Measurements from ENCODE around the gene MUSK. TPM values are rescaled to one million over a fixed set of nuclear protein-coding genes. Genes with fewer than 3 reads are reported as not detected.

Gene MUSK
- total RNA-seq, 1 donor from 2014 or later = 0.24 TPM

DNA sequence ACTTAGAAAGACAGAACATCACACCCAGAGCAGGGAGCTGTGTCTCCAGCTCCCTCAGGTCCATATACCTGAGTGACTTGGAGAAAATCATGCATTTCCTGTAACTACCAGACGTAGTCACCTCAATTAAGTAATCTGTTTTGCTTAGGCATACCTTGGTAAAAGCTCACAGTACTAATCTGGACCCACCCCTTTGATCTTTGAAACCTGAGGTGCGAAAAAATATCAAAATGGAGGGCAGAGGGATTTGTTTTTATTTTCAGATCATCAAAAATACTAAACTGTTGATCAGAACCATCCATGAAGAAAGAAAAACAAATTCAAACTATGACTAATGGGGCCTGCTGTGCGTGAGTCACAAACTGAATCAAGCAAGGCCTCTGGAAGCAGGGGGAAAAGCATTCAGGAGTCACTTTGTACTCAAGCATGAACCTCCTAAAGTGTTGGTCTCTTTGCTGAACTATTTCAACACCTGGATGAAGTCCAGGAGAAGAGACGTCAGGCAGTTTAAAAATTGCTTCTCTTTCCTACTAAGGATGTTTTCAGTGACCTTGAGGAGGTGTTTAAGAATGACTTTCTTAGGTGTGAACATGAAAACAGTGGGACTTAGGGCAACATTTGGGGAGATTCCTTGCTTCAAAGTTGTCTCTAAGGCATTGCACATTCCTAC lies 76.3 kb downstream of the MUSK start:
- Mint-ChIP-seq H3K27me3 (ENCODE audit: insufficient read depth, low read depth) (peaks cover 2% of the 10 kb centered on the region), H3K4me3 (no peak overlapping the region), H3K36me3 (no peaks in the 10 kb centered on the region), H3K9me3 (peaks cover 4% of the 10 kb centered on the region), H3K27ac (no peak overlapping the region), H3K4me1 (peaks cover 28% of the 10 kb centered on the region)
- Histone ChIP-seq H3K4me1 (peaks cover 12% of the 10 kb centered on the region), H3K27me3 (no peaks in the 10 kb centered on the region), H4K20me1 (ENCODE audit: low read depth) (no peaks in the 10 kb centered on the region), H3F3A (ENCODE audit: low read depth) (no peaks in the 10 kb centered on the region), H3K9ac (no peak overlapping the region), H3K4me2 (no peak overlapping the region), H3K9me3 (ENCODE audit: low read depth) (no peaks in the 10 kb centered on the region), H3K4me3 (no peak overlapping the region), H3K27ac (no peak overlapping the region), H2AFZ (replicated peaks) (no peak overlapping the region), H3K36me3 (no peaks in the 10 kb centered on the region), H3K79me2 (ENCODE audit: low read depth) (no peaks in the 10 kb centered on the region)
- DNase-seq (ENCODE audit: low spot score) = no peak
- TF ChIP-seq EZH2phosphoT487 (IDR thresholded peaks at IDR 0.05) (no peak), EZH2 (IDR thresholded peaks at IDR 0.05) (no peak)
- TF ChIP-seq, protein P1, sequence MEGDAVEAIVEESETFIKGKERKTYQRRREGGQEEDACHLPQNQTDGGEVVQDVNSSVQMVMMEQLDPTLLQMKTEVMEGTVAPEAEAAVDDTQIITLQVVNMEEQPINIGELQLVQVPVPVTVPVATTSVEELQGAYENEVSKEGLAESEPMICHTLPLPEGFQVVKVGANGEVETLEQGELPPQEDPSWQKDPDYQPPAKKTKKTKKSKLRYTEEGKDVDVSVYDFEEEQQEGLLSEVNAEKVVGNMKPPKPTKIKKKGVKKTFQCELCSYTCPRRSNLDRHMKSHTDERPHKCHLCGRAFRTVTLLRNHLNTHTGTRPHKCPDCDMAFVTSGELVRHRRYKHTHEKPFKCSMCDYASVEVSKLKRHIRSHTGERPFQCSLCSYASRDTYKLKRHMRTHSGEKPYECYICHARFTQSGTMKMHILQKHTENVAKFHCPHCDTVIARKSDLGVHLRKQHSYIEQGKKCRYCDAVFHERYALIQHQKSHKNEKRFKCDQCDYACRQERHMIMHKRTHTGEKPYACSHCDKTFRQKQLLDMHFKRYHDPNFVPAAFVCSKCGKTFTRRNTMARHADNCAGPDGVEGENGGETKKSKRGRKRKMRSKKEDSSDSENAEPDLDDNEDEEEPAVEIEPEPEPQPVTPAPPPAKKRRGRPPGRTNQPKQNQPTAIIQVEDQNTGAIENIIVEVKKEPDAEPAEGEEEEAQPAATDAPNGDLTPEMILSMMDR (IDR thresholded peaks at IDR 0.05) = no peak

DNA sequence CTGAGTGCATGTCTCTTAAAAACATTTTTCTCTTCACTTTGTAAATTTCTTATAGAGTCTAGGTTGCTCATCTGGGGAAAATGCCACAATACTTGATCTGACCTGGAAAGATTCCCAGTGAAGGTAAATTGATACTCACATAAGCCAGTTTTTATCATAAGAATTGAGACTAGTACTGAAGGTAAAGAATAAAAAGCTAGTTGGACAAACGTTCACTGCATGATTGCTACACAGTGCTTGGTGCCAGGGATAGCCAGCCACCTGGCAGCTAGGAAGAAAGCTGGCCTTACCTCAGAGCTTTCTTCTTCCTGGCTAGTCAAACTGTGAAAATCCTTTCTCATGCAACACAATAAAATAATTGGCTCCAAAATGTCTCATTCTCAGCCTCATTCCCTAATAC lies 77.1 kb downstream of the MUSK start:
- no peaks in the 10 kb centered on the region for H3K36me3 ChIP-seq
- H3K4me2 ChIP-seq = no peak overlapping the region
- TF ChIP-seq EZH2phosphoT487 (IDR thresholded peaks at IDR 0.05) (no peak), EZH2 (IDR thresholded peaks at IDR 0.05) (no peak)
- no peak overlapping the region for H3K4me3 ChIP-seq
- no peak overlapping the region for H3K9ac ChIP-seq
- H3K27ac Mint-ChIP-seq = no peak overlapping the region
- peaks cover 28% of the 10 kb centered on the region for H3K4me1 Mint-ChIP-seq
- H3K79me2 ChIP-seq (ENCODE audit: low read depth) = no peaks in the 10 kb centered on the region
- no peak overlapping the region for H3K27ac ChIP-seq
- peaks cover 2% of the 10 kb centered on the region for H3K9me3 Mint-ChIP-seq
- no peaks in the 10 kb centered on the region for H3K9me3 ChIP-seq (ENCODE audit: low read depth)
- no peaks in the 10 kb centered on the region for H3K36me3 Mint-ChIP-seq
- no peak overlapping the region for H2AFZ ChIP-seq (replicated peaks)
- H3K4me1 ChIP-seq = peaks cover 12% of the 10 kb centered on the region
- DNase-seq (ENCODE audit: low spot score) = no peak
- H3F3A ChIP-seq (ENCODE audit: low read depth) = no peaks in the 10 kb centered on the region
- peaks cover 2% of the 10 kb centered on the region for H3K27me3 Mint-ChIP-seq (ENCODE audit: insufficient read depth, low read depth)
- H3K27me3 ChIP-seq = no peaks in the 10 kb centered on the region
- H3K4me3 Mint-ChIP-seq = no peak overlapping the region
- no peaks in the 10 kb centered on the region for H4K20me1 ChIP-seq (ENCODE audit: low read depth)

DNA sequence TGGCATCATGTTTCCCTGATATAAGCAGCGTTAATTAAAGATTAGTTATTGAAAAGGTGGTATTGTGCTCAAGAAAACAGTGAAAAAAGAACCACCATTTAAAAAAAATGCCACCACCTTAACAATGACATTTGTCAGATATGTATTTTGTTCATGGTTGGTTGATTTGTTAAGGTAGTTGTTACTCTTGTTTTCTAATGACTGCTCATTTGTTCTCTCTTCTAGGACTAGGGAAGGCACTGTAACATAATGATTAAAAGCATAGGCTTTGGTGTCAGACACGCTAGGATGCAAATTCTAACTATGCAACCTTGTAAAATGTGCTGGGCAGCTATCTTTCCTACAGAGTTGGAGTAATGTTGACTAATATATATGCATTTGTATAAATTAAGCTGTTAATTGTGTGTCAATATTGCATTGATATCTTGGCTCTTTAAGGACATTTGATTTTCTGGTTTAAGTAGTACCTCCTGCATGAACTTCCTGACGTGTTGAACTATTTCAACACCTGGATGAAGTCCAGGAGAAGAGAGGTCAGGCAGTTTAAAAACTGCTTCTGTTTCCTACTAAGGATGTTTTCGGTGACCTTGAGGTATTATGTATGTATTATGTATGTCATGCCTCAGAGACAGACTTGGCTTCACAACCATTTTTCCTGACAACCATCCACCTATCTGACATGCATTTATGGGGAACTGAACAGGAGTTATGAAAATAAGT lies 77.8 kb downstream of the MUSK start:
- no peaks in the 10 kb centered on the region for H3K36me3 Mint-ChIP-seq
- no peak overlapping the region for H3K27ac ChIP-seq
- peaks cover 2% of the 10 kb centered on the region for H3K27me3 Mint-ChIP-seq (ENCODE audit: insufficient read depth, low read depth)
- H3K9me3 ChIP-seq (ENCODE audit: low read depth) = no peaks in the 10 kb centered on the region
- no peak overlapping the region for H3K27ac Mint-ChIP-seq
- peaks cover 28% of the 10 kb centered on the region for H3K4me1 Mint-ChIP-seq
- TF ChIP-seq EZH2phosphoT487 (IDR thresholded peaks at IDR 0.05) (no peak), EZH2 (IDR thresholded peaks at IDR 0.05) (no peak)
- TF ChIP-seq, protein P1 (IDR thresholded peaks at IDR 0.05) = no peak
- no peak overlapping the region for H3K4me3 ChIP-seq
- H3K9ac ChIP-seq = no peak overlapping the region
- no peaks in the 10 kb centered on the region for H3K27me3 ChIP-seq
- no peaks in the 10 kb centered on the region for H3K36me3 ChIP-seq
- H3K4me3 Mint-ChIP-seq = no peak overlapping the region
- H3K9me3 Mint-ChIP-seq = peaks cover 2% of the 10 kb centered on the region
- no peak overlapping the region for H3K4me2 ChIP-seq
- no peak overlapping the region for H2AFZ ChIP-seq (replicated peaks)
- H3K4me1 ChIP-seq = peaks cover 12% of the 10 kb centered on the region
- no peaks in the 10 kb centered on the region for H4K20me1 ChIP-seq (ENCODE audit: low read depth)
- no peak for DNase-seq (ENCODE audit: low spot score)
- no peaks in the 10 kb centered on the region for H3K79me2 ChIP-seq (ENCODE audit: low read depth)
- no peaks in the 10 kb centered on the region for H3F3A ChIP-seq (ENCODE audit: low read depth)

Measured in neural progenitor cell (in vitro differentiated cells).